HTERT RPE-1 (cell line): ENCODE measurements around the gene RPUSD4.

Source experiments
- in situ Hi-C: fragments of 300-500 bp; cut with MboI; formaldehyde crosslinking; loops from 4 replicates; pipeline ENCODE4 v1.14.3; 2020; ENCODE audit warnings: low sequenced_read_pairs

The RPUSD4 gene

GRCh38 chr11:126186025-126186698 is 25.3 kb downstream of the RPUSD4 start:
- in situ Hi-C loops: loop anchor here (25.0 kb wide), 1 partner anchor 274 kb away; the partner anchor contains the start of genes DDX25 and PUS3

- in situ Hi-C loops: loop anchor here (25.0 kb wide), 1 partner anchor 273 kb away; the partner anchor contains the start of genes DDX25 and PUS3
Observed at GRCh38 chr11:126185259-126186024, 26.0 kb downstream of the RPUSD4 start.

GRCh38 chr11:126182787-126183445 is 28.5 kb downstream of the RPUSD4 start:
- in situ Hi-C loops: loop anchor here (25.0 kb wide), 1 partner anchor 271 kb away; the partner anchor contains the start of genes DDX25 and PUS3

- in situ Hi-C loops: loop anchor here (25.0 kb wide), 1 partner anchor 270 kb away; the partner anchor contains the start of genes DDX25 and PUS3
Observed at GRCh38 chr11:126181939-126182730, 29.3 kb downstream of the RPUSD4 start.

GRCh38 chr11:126176853-126177470 is 34.5 kb downstream of the RPUSD4 start:
- in situ Hi-C loops: loop anchor here (25.0 kb wide), 1 partner anchor 265 kb away; the partner anchor contains the start of genes DDX25 and PUS3

- in situ Hi-C loops: loop anchor here (25.0 kb wide), 1 partner anchor 263 kb away; the partner anchor contains the start of genes DDX25 and PUS3
Observed at GRCh38 chr11:126175393-126175792, 36.1 kb downstream of the RPUSD4 start.

- in situ Hi-C loops: loop anchor here (25.0 kb wide), 1 partner anchor 263 kb away; the partner anchor contains the start of genes DDX25 and PUS3
Observed at GRCh38 chr11:126174816-126175215, 36.6 kb downstream of the RPUSD4 start.

GRCh38 chr11:126173257-126173656 is 38.2 kb downstream of the RPUSD4 start:
- in situ Hi-C loops: no loop called here

GRCh38 chr11:126172596-126173038 is 38.8 kb downstream of the RPUSD4 start:
- in situ Hi-C loops: no loop called here

GRCh38 chr11:126169291-126169690 is 42.2 kb downstream of the RPUSD4 start:
- in situ Hi-C loops: no loop called here

GRCh38 chr11:126167488-126167887 is 44.0 kb downstream of the RPUSD4 start:
- in situ Hi-C loops: no loop called here

- in situ Hi-C loops: no loop called here
Observed at GRCh38 chr11:126166413-126166812, 45.0 kb downstream of the RPUSD4 start.

GRCh38 chr11:126165757-126166156 is 45.7 kb downstream of the RPUSD4 start:
- in situ Hi-C loops: no loop called here

GRCh38 chr11:126165311-126165720 is 46.1 kb downstream of the RPUSD4 start:
- in situ Hi-C loops: no loop called here

GRCh38 chr11:126164781-126165180 is 46.7 kb downstream of the RPUSD4 start:
- in situ Hi-C loops: no loop called here

- in situ Hi-C loops: no loop called here
Observed at GRCh38 chr11:126163779-126164178, 47.7 kb downstream of the RPUSD4 start.

- in situ Hi-C loops: no loop called here
Observed at GRCh38 chr11:126163074-126163700, 48.3 kb downstream of the RPUSD4 start.

GRCh38 chr11:126162306-126163030 is 49.0 kb downstream of the RPUSD4 start:
- in situ Hi-C loops: no loop called here

- in situ Hi-C loops: no loop called here
Observed at GRCh38 chr11:126161023-126161391, 50.4 kb downstream of the RPUSD4 start.
